OCI-LY1 (cell line): ENCODE measurements around the gene XPO6.

Experiments
- CTCF ChIP-seq: fragments of 200-600 bp; sonication (generic), shearing (Covaris generic); IDR thresholded peaks from 2 replicates; pipeline ENCODE4 v1.5.1; 2017; ENCODE audit warnings: mild to moderate bottlenecking, antibody characterized with exemption, low read length, moderate library complexity, mixed read lengths
- EZH2 ChIP-seq: fragments of 200-600 bp; sonication (generic), shearing (Covaris generic); IDR thresholded peaks from 2 replicates; pipeline ENCODE4 v1.8.0; 2017; ENCODE audit warnings: borderline replicate concordance, mixed run types, mild to moderate bottlenecking, antibody characterized with exemption, low read length, moderate library complexity, mixed read lengths

- TF ChIP-seq EZH2 = no peak
- no peak for TF ChIP-seq CTCF
Measured at GRCh38 chr16:28073836-28074235, 137.9 kb downstream of the XPO6 start.
